Ishikawa (cell line): ENCODE results near the gene CDK5.

ENCODE experiments used
- CEBPB ChIP-seq: IDR thresholded peaks from 2 replicates; pipeline ENCODE4 v1.6.1; 2012
- CREB1 ChIP-seq: IDR thresholded peaks from 2 replicates; pipeline ENCODE4 v1.6.1; 2012; ENCODE audit warnings: low read depth
- EGR1 ChIP-seq: IDR thresholded peaks from 2 replicates; pipeline ENCODE4 v1.6.1; 2012
- EP300 ChIP-seq: IDR thresholded peaks from 2 replicates; pipeline ENCODE4 v1.6.1; 2012; ENCODE audit warnings: borderline replicate concordance
- FOXM1 ChIP-seq: IDR thresholded peaks from 2 replicates; pipeline ENCODE4 v1.6.1; 2012; ENCODE audit warnings: low read depth, borderline replicate concordance
- MAX ChIP-seq: IDR thresholded peaks from 2 replicates; pipeline ENCODE4 v1.6.1; 2012
- NFIC ChIP-seq: IDR thresholded peaks from 2 replicates; pipeline ENCODE4 v1.6.1; 2012
- RAD21 ChIP-seq: IDR thresholded peaks from 2 replicates; pipeline ENCODE4 v1.6.1; 2012; ENCODE audit warnings: low read depth
- REST ChIP-seq: IDR thresholded peaks from 2 replicates; pipeline ENCODE4 v1.6.1; 2012; ENCODE audit warnings: low read depth, mild to moderate bottlenecking
- TAF1 ChIP-seq: IDR thresholded peaks from 2 replicates; pipeline ENCODE4 v1.6.1; 2012; ENCODE audit warnings: low read depth, mild to moderate bottlenecking
- TCF12 ChIP-seq: IDR thresholded peaks from 2 replicates; pipeline ENCODE4 v1.6.1; 2012; ENCODE audit warnings: low read depth
- TEAD4 ChIP-seq: IDR thresholded peaks from 2 replicates; pipeline ENCODE4 v1.6.1; 2012
- USF1 ChIP-seq: IDR thresholded peaks from 2 replicates; pipeline ENCODE4 v1.6.1; 2012
- YY1 ChIP-seq: IDR thresholded peaks from 2 replicates; pipeline ENCODE4 v1.6.1; 2012; ENCODE audit warnings: low read depth
- ZBTB7A ChIP-seq: IDR thresholded peaks from 2 replicates; pipeline ENCODE4 v1.6.1; 2012; ENCODE audit warnings: low read depth

The CDK5 gene

GRCh38 chr7:151062399-151063211, 4.9 kb upstream of the CDK5 start:
- TF ChIP-seq USF1 (peak; percentile 76), EGR1 (no peak)

- TF ChIP-seq CREB1 (no peak), TAF1 (no peak), MAX (no peak), EP300 (no peak), TEAD4 (no peak), RAD21 (no peak), NFIC (no peak), REST (no peak), USF1 (no peak)
Measured at GRCh38 chr7:151062111-151062398, 4.4 kb upstream of the CDK5 start.

GRCh38 chr7:151061213-151062110, 3.8 kb upstream of the CDK5 start:
- TF ChIP-seq EGR1, result no peak
- TF ChIP-seq TCF12, result no peak
- no peak for TF ChIP-seq MAX
- TF ChIP-seq ZBTB7A, result no peak; the same call in 1 of the 2 replicates
- no peak for TF ChIP-seq TEAD4
- no peak for TF ChIP-seq NFIC
- TF ChIP-seq CEBPB, result no peak
- no peak for TF ChIP-seq REST

- 0 out of 2 replicates have a peak, but pooled peaks have one; percentile 20 for TF ChIP-seq TAF1
- TF ChIP-seq YY1, result no peak
- peak; percentile 60 for TF ChIP-seq TCF12
- TF ChIP-seq MAX, result peak; percentile 75; the same call in 1 of the 2 replicates
- 0 out of 2 replicates have a peak, but pooled peaks have one; percentile 1 for TF ChIP-seq RAD21
- TF ChIP-seq FOXM1, result no peak
- TF ChIP-seq ZBTB7A, result no peak; the same call in none of the 2 replicates
- TF ChIP-seq REST, result no peak
- TF ChIP-seq USF1, result no peak
- TF ChIP-seq NFIC, result peak; percentile 95
- TF ChIP-seq EGR1, result no peak
- TF ChIP-seq CREB1, result no peak
- 0 out of 2 replicates have a peak, but pooled peaks have one; percentile 23 for TF ChIP-seq EP300
- TF ChIP-seq CEBPB, result no peak
- peak; percentile 52; the same call in 1 of the 2 replicates for TF ChIP-seq TEAD4
Measured at GRCh38 chr7:151060416-151061212, 2.9 kb upstream of the CDK5 start.
